HT-29 (cell line): ENCODE data around the gene ZNF232. TPM values are rescaled to one million over a fixed set of nuclear protein-coding genes. Genes with fewer than 3 reads are reported as not detected.
"Not testable (repeated sequence)": the region's sequence is repeated elsewhere in the genome, so short reads cannot be mapped to it uniquely, and the experiment has no call there.

Source experiments
- DNase-seq: peaks from one replicate; pipeline ENCODE4 v3.0.0-alpha.2; 2015; ENCODE audit warnings: low spot score
- total RNA-seq: library from RNA; depleted of rRNA; stranded (reverse); fragments of >200 nt; shearing (Covaris generic); gene quantifications from 2 replicates; pipeline ENCODE4 v1.2.3, GENCODE V29; 2014

ZNF232 gene
- total RNA-seq, 1 experiment from 2014 or later: 9.6 TPM

DNA sequence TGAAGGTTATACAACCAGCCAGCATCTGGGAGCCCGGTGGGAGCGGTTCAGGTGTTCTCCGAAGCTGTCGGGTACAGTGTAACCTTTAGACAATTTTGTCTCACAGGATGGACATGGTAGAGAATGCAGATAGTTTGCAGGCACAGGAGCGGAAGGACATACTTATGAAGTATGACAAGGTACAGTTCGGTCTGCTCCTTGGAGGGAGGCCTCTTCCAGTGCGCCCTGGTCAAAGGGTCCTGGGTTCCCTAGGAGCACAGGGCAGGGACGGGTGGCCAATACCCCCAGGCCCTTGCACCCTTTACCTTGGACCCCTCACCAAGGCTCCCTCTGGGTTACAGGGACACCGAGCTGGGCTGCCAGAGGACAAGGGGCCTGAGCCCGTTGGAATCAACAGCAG is 18.6 kb upstream of the ZNF232 start:
- not testable (repeated sequence) for DNase-seq

DNA sequence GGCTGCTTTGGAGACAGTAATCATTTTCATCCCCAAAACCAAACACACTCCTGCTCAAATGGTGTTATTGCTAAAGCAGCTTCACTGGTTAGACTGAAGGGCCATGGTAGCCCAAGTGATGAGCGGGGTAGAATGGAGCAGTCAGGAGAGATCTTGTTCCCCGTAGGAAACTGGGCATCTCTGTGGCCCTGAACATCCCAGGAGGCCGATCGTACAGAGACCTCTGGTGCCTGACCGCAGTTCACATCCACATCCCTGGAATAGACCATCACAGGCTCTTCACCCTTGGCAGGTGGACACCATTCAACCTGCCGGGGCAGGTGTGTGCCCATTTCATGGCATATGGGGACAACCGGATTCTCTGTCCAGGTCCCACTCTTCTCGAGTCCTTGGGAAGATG is 18.1 kb upstream of the ZNF232 start:
- not testable (repeated sequence) for DNase-seq

DNA sequence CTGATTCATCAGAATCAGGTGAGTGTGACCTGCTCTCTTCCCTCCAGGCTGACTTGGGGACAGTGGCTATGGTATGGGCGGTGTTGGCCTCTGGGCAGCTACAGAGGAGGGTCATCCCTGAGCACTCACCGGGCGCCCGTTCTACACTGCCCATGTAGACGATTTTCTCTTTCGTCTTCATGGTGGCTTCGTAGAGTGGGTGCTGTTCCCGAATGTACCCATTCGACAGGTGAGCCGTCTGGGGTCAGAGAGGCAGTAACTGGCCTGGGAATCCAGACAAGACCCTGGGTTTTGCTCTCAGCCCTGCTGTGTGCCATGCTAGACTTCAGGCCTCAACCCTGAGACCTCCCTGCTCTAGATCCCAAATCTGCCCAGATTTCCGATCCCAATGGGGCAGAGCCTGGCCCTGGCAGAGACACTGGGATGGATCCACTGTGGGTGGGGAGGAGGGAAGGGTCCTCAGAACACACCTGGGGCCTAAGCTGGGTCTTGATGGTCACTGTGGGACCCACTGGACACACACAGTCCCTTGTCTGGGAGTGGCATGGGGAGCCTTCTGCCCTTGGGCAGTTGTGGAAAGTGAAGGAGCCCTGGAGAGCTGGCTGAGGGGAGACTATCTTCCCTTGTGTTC is 17.3 kb upstream of the ZNF232 start:
- DNase-seq: no peak

DNA sequence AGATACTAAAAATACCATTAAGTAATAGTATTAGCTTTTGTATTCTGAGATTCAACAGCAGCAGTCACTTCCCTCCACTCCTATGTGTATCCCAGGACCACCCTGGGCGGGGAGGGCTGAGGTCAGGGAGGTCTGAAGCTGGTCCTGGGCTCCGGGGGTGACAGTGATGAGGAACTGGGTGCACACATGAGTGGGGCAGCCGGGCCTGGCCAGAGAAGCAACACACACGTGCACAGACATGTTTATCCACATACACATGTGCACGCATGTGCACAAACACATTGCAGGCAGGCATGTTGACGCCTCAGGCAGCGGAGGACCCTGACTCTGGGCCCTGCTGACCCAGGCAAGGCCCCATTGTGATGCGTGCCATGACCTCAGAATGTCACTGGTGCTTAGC is 16.7 kb upstream of the ZNF232 start:
- DNase-seq: not testable (repeated sequence)

DNA sequence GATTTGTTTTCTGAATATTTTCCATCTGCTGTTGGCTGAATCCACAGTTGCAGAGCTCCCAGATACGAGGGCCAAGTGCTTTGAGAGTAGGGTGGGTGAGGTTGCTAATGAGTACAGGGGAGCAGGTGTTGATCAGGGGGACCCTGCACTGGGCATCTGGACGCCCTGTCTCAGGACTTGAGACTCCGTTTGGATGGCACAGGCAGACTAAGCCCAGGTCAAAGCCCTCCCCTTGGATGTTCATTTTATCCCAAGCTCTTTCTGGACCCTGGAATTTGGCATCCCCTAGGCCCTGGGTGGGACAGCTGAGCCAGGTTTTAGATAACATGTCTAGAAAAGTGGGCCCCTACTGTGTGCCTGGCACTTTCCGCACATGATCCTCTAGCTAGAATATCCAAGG is 16.2 kb upstream of the ZNF232 start:
- DNase-seq: no peak

DNA sequence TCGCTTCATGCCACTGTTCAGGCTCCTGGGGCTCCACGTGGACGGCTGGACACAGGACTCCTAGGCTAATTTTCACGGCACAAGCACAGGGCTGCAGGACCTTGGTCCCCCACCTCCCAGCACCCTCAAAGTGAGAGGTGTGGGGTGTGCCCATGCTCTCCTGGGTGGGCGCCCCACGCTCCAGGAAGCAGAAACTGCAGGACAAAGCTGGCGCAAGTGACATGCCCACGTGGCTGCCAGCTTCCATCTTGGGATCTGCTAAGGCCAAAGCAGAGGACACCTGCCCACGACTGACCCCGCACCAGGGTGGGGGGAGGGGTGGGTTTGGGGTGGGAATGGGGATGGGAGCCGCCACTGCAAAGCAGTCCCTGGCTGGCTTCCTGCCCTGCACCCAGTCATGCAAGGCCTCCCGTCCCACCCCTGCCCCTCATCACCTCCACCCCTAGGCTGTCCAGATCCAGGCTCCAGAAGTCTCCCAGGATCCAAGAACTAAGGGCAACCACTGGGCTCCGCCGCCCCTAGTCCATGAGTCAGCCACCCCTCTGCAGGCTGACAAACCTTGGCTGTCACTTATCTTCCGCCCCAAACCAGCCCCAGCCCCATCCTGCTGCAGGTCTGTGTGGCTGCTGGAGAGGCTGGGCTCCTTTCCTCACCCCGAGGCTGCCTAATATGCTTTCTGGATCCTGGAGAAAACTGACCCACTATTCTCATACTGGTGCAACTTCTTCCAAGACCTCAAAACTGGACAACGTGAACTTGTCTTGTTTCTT is 15.2 kb upstream of the ZNF232 start:
- no peak for DNase-seq

DNA sequence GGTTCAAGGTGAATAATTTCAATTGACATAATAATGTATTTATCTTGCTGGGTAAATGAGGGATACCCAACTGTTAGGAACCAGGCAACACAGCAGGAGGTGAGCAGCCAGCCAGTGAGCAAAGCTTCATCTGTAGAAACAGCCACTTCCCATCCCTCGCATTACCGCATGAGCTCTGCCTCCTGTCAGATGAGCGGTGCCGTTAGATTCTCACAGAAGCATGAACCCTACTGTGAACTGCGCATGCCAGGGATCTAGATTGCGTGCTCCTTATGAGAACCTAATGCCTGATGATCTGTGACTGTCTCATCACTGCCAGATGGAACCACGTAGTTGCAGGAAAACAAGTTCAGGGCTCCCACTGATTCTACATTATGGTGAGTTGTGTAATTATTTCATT is 13.2 kb upstream of the ZNF232 start:
- DNase-seq: not testable (repeated sequence)

DNA sequence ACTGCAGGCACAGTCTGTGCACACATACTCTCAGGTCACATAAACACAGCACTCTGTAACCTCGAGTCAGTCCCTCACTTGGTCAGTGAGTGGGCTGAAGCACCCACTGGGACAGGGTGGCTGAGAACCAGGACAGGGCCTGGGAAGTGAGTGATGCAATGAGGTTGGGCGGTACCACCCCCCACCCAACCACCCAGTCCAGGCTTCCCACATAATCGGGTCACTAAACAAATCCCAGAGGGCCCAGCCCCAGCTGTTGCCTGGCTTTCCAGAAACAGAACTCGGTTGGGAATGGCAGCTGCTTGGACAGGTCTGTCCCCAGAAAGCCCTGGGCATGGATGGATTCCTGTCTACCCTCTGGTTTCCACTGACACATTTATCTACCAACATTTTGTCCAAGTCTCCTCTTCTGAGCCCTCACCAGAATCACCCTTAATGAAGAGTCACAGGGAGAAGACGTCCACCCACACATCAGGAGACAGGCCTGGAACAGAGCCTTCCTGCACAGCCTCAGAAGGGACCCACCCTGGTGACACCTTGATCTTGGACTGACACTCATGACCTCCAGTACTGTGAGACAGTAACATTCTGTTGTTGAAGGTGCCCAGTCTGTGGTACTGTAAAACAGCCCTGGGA is 12.6 kb upstream of the ZNF232 start:
- not testable (repeated sequence) for DNase-seq

DNA sequence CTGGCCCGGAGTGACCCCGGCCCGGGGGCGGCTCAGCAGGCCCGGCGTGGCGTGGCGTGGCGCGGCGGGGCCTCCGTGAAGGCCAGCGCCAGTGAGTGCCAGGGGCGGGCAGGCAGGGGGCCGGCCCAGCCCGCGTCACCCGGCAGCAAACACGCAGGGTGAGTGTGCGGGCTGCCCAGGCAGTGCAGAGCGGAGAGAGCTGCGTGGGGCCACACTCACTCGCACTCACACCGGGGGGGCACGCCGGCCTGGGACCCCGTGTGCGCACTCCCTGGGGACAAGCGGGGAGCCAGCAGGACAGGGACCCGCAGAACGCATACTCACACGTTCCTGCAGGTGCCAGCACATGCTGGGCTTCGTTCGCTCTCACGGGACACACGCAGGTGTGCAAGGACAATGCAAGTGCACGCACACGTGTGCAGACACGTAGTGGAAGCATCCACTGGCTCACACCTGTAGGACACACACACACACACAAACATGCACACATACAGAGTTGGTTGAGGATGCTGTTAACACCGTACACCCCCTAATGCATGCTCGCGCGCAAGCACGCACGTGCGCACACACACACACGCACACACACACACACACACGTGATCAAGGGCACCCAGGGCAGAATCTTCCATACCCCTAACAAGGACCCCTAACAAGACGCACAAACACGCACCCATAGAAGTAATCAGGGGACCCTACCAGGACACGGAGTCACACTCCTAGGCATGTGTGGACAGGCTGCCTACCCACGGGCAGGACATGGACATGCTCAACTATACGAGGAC is 11.9 kb upstream of the ZNF232 start:
- DNase-seq: no peak

DNA sequence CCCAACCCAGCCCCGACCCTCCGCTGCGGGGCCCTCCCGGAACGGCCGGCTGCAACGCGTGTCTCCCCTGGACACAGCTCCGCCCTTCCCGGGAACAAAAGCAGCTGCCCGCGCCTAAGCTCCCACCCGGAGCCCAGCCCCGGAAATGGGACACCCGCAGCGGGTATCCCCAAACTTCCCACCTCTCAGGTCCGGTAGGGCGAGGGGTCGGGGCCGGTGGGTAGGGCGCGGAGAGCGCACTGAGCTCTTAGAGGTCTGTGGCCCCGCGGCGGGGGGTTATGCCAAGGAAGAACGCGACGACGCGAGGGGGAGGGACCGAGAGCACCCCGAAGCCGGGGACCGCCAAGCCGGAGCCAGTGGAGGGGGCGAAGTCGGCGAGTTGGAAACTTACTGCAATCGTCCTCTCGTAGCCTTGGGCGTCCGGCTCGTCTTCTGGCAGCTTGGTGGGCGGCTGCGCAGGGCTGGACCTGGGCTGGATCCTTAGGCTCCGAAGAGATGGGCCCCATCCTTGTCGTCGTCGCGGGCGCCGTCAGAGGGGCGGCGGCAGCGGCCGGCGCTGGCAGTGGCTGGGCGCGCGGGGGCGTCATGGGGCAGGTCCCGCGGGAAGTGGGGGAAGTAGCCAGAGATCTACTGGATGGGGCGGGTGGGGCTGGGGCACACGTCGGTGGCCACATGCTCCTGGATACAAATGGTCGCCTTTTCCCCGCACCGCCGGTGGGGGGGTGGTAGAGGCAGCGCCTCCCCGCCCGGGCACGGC is 11.1 kb upstream of the ZNF232 start:
- DNase-seq: no peak

DNA sequence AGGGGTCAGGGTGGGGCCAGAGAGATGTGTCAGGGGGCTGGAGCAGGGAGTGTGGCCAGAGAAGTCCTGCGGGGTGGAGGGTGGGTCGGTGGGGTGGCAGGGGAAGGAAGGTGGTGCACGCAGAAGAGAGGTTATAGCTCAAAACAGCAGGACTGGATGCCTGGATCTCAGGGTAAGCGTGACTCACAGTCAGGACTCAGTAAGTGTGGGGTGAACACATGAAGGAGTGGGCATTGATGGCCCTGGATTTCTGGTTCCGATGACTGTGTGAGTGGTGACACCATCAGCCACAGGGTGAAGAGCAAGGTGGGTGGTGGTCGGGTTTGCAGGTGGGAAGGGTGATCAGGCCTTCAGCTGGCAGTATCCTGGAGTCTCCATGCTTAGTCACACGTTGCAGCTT is 10.4 kb upstream of the ZNF232 start:
- DNase-seq: not testable (repeated sequence)

DNA sequence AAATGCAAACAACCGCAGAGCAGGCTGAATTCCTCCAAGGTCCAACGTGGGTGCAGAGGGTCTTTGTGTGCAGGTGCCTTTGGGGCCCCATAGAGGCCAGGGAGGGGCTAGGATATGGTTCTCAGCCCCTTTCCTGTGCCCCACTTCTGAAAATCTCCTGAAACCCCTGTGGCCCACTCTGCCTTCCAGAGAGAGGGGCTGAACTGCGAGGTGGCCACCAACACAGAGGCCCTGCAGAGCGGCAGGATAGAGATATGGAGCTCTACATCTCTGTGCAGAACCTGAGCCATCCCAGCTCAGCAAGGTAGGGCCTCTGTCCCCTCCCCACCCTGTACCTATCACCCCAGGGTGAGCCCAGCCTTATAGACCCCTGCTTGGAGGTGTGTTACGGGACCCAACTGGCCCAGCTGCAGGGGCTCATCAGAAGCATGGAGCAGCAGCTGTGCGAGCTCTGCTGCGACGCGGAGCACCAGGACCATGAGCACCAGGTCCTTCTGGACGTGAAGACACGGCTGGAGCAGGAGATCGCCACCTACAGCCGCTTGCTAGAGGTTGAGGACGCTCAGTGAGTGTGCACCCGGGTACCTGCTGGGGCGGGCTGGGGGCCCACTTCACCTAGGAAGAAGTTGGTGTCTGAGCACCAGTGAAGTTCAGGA is 9.6 kb upstream of the ZNF232 start:
- DNase-seq: no peak

DNA sequence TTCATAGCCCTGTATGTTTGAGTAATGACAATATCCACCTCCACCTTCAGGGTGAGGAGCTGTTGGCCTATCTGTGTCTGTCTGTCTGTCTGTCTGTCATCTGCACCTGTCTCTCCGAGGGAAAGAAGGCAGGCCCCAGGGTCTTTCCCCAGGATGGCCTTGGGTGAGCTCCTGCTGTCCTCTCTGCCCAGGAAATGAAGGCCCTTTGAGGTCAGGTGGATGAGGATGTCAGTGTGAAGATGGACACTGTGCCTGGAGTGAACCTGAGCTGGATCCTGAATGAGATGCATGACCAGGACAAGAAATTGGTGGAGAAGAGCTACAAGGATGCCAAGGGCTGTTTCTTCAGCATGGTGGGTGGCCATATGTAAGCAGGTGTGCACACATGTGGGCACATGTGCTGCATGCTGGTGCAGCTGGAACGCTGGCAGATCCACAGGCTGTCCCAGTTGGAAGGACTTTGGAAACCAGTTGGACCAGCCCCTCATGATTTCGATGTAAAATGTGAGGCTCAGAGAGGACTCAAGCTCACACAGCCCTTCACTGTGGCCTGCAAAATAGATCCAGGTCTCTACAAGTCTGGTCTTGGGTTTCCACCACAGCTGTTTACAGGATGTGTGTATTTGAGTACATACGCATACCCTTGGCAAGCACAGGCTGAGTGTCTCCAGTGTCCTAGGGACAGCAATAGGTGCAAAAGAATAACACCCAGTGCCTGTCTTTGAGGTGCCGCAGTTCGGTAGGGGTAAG is 8.9 kb upstream of the ZNF232 start:
- DNase-seq: not testable (repeated sequence)

DNA sequence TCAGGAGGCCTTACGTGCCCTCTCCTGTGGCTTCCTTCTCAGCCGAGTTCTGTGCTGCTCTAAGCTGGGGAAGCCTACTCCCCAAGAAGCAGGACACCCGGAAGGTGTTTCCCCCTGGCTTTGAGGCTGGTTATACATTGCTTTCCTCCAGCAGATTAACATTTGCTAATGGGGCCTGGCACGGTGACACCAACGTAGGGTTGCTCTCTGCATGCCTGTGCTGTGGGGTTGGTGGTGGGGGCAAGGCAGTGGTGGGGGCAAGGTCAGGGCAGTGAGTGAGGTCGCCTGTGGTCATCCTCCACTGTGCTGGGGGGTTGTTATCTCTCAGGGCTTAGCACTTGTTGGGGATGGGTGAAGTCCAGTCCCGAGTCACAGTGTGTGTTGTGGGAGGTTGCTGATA is 8.4 kb upstream of the ZNF232 start:
- DNase-seq: no peak

DNA sequence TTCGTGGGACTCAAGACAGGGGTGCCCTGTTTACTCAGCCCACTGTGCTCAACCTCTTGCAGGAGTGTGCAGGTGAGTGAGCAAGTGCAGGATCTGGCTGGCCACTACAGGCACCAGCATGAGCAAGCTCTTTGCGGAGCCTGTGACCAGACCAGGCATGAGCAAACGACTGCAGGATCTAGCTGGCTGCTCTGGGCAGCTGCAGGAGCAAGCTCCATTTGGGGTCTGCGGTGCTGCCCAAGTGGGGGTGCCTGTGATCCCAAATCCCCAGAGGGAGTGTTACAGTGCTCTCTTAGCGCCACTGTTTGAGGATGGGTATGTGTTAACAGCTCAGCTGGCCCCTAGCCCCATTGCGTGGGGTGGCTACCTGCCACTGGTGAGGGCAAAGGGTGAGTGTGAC is 6.5 kb upstream of the ZNF232 start:
- no peak for DNase-seq

DNA sequence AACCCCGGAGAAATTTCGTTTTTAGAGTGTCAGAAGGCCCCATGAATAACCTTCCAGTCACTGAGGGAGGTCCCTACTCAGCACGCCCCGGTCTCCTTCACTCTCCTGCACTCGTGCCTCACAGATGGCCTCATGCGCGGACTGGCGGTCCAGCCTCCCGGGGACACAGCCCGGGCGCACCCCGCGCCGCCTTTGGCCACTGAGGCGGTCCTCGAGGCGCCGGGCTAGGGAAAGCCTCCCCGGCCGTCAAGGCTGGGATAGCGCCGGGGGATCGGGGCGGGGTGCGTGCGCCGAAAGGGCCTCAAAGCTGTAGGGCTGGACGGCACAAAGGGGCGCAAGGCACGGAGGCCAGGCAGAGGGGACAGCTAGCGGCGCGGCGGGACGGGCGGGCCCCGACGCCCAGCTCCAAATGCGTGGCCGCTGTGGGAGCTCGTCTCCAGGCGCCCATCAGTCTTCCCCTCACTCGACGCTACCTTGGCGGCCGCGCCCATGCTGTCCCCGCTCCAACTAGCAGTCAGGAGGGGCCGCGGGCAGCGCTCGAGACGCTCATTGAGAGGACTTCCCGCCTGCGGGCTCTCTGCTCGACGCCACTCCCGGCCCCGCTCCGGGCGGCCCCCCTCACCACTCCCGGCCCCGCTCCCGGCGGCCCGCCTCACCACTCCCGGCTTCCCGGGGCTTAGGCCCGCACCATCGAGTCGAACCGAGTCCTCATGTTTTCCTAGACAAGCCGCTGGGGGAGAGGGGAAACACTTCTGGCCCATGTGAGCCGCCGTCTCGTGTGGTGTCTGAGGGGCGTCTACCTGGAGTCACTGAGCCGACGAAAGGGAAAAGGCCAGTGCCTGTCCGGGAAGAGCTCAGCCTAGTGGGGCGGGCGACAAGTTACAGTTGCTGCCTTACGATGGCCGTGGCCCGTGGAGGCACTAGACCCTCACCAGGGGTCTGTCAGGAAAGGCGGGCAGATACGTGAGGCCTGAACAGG is 4.3 kb upstream of the ZNF232 start, which contains the start of gene USP6:
Gene USP6, plus strand, starts transcription at position 360 of the 979 bp plus-strand sequence. CDS start 14,336 bp downstream, outside the sequence.
- no peak for DNase-seq

DNA sequence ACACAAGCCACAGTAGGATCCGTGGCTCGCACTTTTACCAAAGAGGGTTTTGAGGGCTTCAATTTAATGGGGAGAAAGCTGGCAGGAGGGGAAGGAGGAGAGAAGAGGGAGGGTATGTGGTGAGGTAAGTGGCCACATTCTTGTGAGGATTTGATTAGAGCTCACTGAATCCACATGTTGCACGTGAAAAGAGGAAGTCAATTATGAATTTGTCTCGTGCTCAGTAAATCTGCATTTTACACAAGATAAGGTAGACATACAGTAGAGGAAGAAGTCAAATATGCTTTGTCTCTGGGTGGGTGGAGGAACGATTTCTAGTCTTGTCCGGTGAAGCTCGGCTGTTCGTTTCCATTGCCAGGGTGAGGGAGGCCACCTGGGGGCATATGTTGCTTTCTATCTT is 862 bp downstream of the ZNF232 start:
- DNase-seq: no peak

DNA sequence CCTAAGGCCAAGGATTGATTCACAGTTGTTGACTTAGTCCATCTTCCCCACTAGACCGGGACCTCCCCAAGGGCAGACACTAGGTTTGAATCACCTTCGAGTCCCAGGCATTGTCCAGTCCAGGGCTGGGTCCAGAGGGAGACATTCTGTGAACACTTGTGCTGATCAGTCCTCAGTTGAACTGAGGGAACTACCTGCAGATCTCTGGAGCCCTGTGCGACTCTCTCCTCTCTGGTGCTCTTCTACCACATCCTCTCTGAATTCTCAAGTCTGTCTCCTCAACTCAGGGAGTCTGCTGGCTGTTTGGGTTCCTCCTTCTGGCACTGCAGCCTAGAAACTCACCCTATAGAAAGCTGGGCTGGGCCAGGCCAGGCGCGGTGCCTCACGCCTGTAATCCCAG is 10.8 kb downstream of the ZNF232 start:
- no peak for DNase-seq

DNA sequence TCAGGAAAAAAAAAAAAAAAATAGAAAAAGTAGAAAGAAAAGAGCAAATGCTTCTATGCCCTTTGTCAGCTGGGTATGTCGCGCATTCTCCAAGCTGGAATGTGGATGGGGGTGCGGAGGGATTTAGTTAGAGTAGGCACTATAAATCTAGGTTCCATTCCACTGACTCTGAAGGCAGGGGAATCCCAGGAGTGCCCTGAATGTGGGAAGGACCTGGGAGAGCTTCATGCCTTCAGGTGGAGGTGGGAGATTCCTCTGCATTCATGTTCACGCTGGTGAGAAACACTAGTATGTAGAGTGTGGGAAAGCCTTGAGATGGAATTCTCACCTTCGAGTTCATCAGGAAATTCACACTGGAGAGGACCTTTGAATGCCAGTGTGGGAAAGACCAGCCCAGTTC is 12.4 kb downstream of the ZNF232 start:
- DNase-seq: no peak
